A549 (cell line): ENCODE measurements around the gene PRMT9. TPM values are rescaled to one million over a fixed set of nuclear protein-coding genes. Genes with fewer than 3 reads are reported as not detected.

ENCODE experiments used
- ATAC-seq, 2 experiments: fragments of 200-7000 bp in 1 of 2; fragments of >200 bp in 1 of 2; cut with Nextera tagmentation in 1 of 2; cut with Tn5 transposase in 1 of 2; 3 replicates each; pipeline versions ENCODE4 v1.8.0 to v1.9.1; 2018 to 2020; ENCODE audit warnings: mild to moderate bottlenecking in 1 of 2, moderate library complexity in 1 of 2
- CTCF ChIA-PET: fragments of 300-600 bp; sonication (Branson Sonifier 250); formaldehyde crosslinking; extraction: SDS; loops from one replicate; lab custom pipeline; 2021; ENCODE audit warnings: antibody characterized with exemption, inconsistent platforms; lab: Yijun Ruan, JAX
- POLR2A ChIA-PET: fragments of 350-600 bp; formaldehyde crosslinking; extraction: SDS; loops from one replicate; lab custom pipeline; 2021; ENCODE audit warnings: antibody characterized with exemption, inconsistent platforms; lab: Yijun Ruan, JAX
- DNase-seq, 2 experiments: peaks; one replicate each; pipeline versions ENCODE4 v3.0.0 to v3.0.0-alpha.2; 2011 to 2016; ENCODE audit warnings: low read depth in 1 of 2, low spot score in 1 of 2
- FAIRE-seq: peaks from 2 replicates; lab custom pipeline; 2011; peaks lifted over from hg19 to GRCh38; lab: Jason Lieb, UNC
- H3K27ac ChIP-seq, 2 experiments: fragments of >200 bp; sonication (Bioruptor Twin); formaldehyde crosslinking; 3 replicates each; pipeline ENCODE4 v1.5.1; 2016 to 2017
- H3K4me1 ChIP-seq: fragments of >200 bp; sonication (Bioruptor Twin); formaldehyde crosslinking; 3 replicates; pipeline ENCODE4 v1.6.1; 2016
- H3K4me2 ChIP-seq: fragments of >200 bp; sonication (Bioruptor Twin); formaldehyde crosslinking; 3 replicates; pipeline ENCODE4 v1.6.1; 2016
- H3K4me3 ChIP-seq: fragments of >200 bp; sonication (Bioruptor Twin); formaldehyde crosslinking; 3 replicates; pipeline ENCODE4 v1.5.1; 2016
- H3K9me3 ChIP-seq: fragments of >200 bp; sonication (Bioruptor Twin); formaldehyde crosslinking; 3 replicates; pipeline ENCODE4 v1.6.1; 2016
- CBX2 ChIP-seq: fragments of 200-600 bp; sonication (generic); IDR thresholded peaks from 2 replicates; pipeline ENCODE4 v1.6.1; 2016; ENCODE audit warnings: low read depth, mild to moderate bottlenecking, borderline replicate concordance
- CHD2 ChIP-seq: fragments of 150-350 bp; IDR thresholded peaks from 2 replicates; pipeline ENCODE4 v1.6.1; 2014; ENCODE audit warnings: low read length; ENCODE audit not compliant: partially characterized antibody
- EHF ChIP-seq: fragments of 250-450 bp; sonication (Bioruptor Pico); IDR thresholded peaks from 2 replicates; pipeline ENCODE4 v1.5.0; 2020; ENCODE audit warnings: mild to moderate bottlenecking
- FOSB ChIP-seq: fragments of 250-450 bp; sonication (Bioruptor Pico); IDR thresholded peaks from 2 replicates; pipeline ENCODE4 v1.5.0; 2020; ENCODE audit warnings: mild to moderate bottlenecking, moderate library complexity
- FOSL2 ChIP-seq, 2 experiments: fragments of 450-650 bp in 1 of 2; fragments of >200 bp in 1 of 2; sonication (Bioruptor Twin) in 1 of 2; formaldehyde crosslinking; IDR thresholded peaks; 2 replicates each; pipeline versions ENCODE4 v1.5.0 to v1.6.1; 2016 to 2020; ENCODE audit warnings: mild to moderate bottlenecking in 1 of 2, moderate library complexity in 1 of 2
- GATA3 ChIP-seq: IDR thresholded peaks from 2 replicates; pipeline ENCODE4 v1.6.1; 2012; ENCODE audit warnings: borderline replicate concordance
- HDAC2 ChIP-seq: fragments of 200-600 bp; sonication (generic); IDR thresholded peaks from 2 replicates; pipeline ENCODE4 v1.6.1; 2016
- HOXB5 ChIP-seq: fragments of 250-450 bp; sonication (Bioruptor Pico); IDR thresholded peaks from 2 replicates; pipeline ENCODE4 v1.5.0; 2020; ENCODE audit warnings: mild to moderate bottlenecking, moderate library complexity
- JUN ChIP-seq, 2 experiments: fragments of >200 bp; sonication (Bioruptor Twin); formaldehyde crosslinking; IDR thresholded peaks; 2 replicates in 1 of 2; 3 replicates in 1 of 2; pipeline ENCODE4 v1.6.1; 2016 to 2017
- JUNB ChIP-seq: fragments of >200 bp; sonication (Bioruptor Twin); formaldehyde crosslinking; IDR thresholded peaks from 2 replicates; pipeline ENCODE4 v1.6.1; 2016
- MAZ ChIP-seq: fragments of 150-350 bp; IDR thresholded peaks from 2 replicates; pipeline ENCODE4 v1.6.1; 2014; ENCODE audit warnings: antibody characterized with exemption, low read depth, low read length, borderline replicate concordance
- MYC ChIP-seq: IDR thresholded peaks from 2 replicates; pipeline ENCODE4 v1.6.1; 2012; ENCODE audit warnings: mild to moderate bottlenecking, inconsistent platforms, low read length, improper control_type of control experiment, borderline replicate concordance
- NPAS2 ChIP-seq: fragments of 250-450 bp; sonication (Bioruptor Pico); IDR thresholded peaks from 2 replicates; pipeline ENCODE4 v1.8.0; 2022; ENCODE audit warnings: mild to moderate bottlenecking, moderate library complexity, borderline replicate concordance
- NR3C1 ChIP-seq: fragments of >200 bp; sonication (Bioruptor Twin); formaldehyde crosslinking; IDR thresholded peaks from 3 replicates; pipeline ENCODE4 v1.6.1; 2017
- PHF8 ChIP-seq: fragments of 200-600 bp; sonication (generic); IDR thresholded peaks from 2 replicates; pipeline ENCODE4 v1.6.1; 2016; ENCODE audit warnings: low read depth, mild to moderate bottlenecking, antibody characterized with exemption, moderate library complexity, borderline replicate concordance
- POLR2A ChIP-seq: IDR thresholded peaks from 2 replicates; pipeline ENCODE4 v1.6.1; 2012; ENCODE audit warnings: mild to moderate bottlenecking, low read length
- RAD21 ChIP-seq, 2 experiments: fragments of >200 bp in 1 of 2; sonication (Bioruptor Twin) in 1 of 2; formaldehyde crosslinking in 1 of 2; IDR thresholded peaks in 1 of 2; conservative IDR thresholded peaks in 1 of 2; 2 replicates in 1 of 2; 3 replicates in 1 of 2; pipeline ENCODE4 v1.6.1; 2012 to 2018; ENCODE audit warnings: inconsistent platforms in 1 of 2
- RARB ChIP-seq: fragments of 250-450 bp; sonication (Bioruptor Pico); IDR thresholded peaks from 2 replicates; pipeline ENCODE4 v1.8.0; 2021; ENCODE audit warnings: mild to moderate bottlenecking, moderate library complexity
- ZFP36 ChIP-seq: fragments of 450-650 bp; IDR thresholded peaks from 2 replicates; pipeline ENCODE4 v1.6.1; 2014; ENCODE audit warnings: borderline replicate concordance; ENCODE audit not compliant: partially characterized antibody
- WGBS: methylation state at CpG from one replicate; pipeline ENCODE4 v1.1.6; 2017; ENCODE audit errors: missing lambda C conversion rate; 5-methylcytosine and 5-hydroxymethylcytosine counted together
- polyA minus RNA-seq: library from RNA; depleted of rRNA, polyadenylated mRNA; stranded (reverse); fragments of >200 nt; gene quantifications from 2 replicates; pipeline ENCODE4 v1.2.3, GENCODE V29; 2011; rRNA and poly(A)+ RNA removed
- polyA plus RNA-seq, 4 experiments: library from polyadenylated mRNA; depleted of rRNA in 3 of 4; stranded (reverse); fragments of >200 nt; fragmentation: RNase III in 1 of 4; extraction: RNeasy Plus Mini Kit Qiagen cat#74134 plus additional on column Dnase treatment in 1 of 4; gene quantifications; 2 replicates in 3 of 4; 3 replicates in 1 of 4; pipeline ENCODE4 v1.2.3, GENCODE V29; 2011 to 2017
- TF ChIP-seq, protein P1 (sequence below): fragments of 250-450 bp; sonication (Bioruptor Pico); IDR thresholded peaks from 2 replicates; pipeline ENCODE4 v1.5.0; 2020; ENCODE audit warnings: low read depth, mild to moderate bottlenecking, moderate library complexity
- TF ChIP-seq, protein P2 (sequence below): fragments of >200 bp; sonication (Bioruptor Twin); formaldehyde crosslinking; IDR thresholded peaks from 2 replicates; pipeline ENCODE4 v1.6.1; 2016
- TF ChIP-seq, protein P3 (sequence below): fragments of 150-350 bp; IDR thresholded peaks from 2 replicates; pipeline ENCODE4 v1.6.1; 2014; ENCODE audit warnings: low read depth, mild to moderate bottlenecking, low read length
- TF ChIP-seq, protein P4 (sequence below): fragments of >200 bp; sonication (Bioruptor Twin); formaldehyde crosslinking; IDR thresholded peaks from 3 replicates; pipeline ENCODE4 v1.6.1; 2016
- TF ChIP-seq, protein P5 (sequence below): fragments of 450-650 bp; IDR thresholded peaks from 2 replicates; pipeline ENCODE4 v1.6.1; 2014; ENCODE audit warnings: antibody characterized with exemption

The PRMT9 gene
- polyA plus RNA-seq (2011; rRNA removed) (6.1 and 6.3 TPM in 2 replicates), polyA plus RNA-seq (2017; fragmentation: RNase III; extraction: RNeasy Plus Mini Kit Qiagen cat#74134 plus additional on column Dnase treatment) (2.8 to 3.0 TPM (median 3.0 TPM) in 3 replicates), polyA minus RNA-seq (2.8 TPM in 2 replicates)
- polyA plus RNA-seq (2012; cell fraction: cytosol; rRNA removed): 1.0 and 1.2 TPM in 2 replicates
- polyA plus RNA-seq (2012; cell fraction: nucleus; rRNA removed): 1.7 and 2.3 TPM in 2 replicates

DNA sequence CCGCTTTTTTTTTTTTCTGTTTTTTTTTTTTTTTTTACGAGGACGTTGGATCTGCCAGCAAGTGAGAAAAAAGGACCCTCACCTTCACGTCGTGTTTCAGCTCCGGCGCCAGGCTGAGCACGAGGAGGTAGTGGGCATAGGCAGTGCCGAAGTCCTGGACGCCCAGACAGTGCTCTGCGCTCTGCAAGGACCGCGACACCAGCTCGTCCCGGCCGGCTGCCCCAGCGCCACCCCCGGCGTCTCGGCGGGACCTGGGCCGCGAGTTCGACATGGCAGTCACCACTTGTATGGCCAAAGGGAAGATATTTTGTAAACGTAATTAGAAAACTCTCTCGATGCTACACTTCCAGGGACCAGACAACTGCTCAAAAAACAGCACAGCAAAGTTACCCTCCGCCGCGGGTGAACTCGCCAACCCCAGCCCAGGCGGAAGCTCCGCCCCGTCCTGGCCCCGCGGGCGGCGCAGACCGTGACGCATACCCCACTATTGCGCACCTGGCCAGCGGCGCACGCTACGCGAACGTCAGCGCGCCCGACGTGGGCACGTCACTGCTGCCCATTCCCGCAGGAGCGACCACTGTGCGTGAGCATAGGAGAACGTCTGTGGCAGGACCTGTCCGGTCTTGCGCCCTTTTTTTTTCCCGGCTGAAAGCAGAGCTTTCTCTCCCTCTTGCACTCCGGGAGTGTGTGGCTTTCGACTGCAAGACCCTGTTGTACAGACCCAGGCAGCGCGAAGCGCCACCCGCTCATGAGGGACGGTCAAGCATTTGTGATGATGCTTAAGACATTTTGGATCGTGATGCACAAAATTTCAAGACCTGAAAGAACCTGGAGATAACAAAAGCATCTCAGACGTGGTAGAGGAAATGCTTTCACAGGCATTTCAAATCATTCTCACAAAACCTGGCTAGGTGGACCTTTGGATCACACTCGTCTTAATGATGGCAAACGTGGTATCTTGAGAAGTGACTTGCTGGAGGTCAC is at the start of gene PRMT9:
TSS of gene PRMT9 (minus strand) at position 447 of the 984 bp plus-strand sequence. CDS start at position 271, 176 bp downstream.
- TF ChIP-seq MYC: no peak
- no peak for TF ChIP-seq NR3C1
- peak; percentile 96 for TF ChIP-seq POLR2A
- TF ChIP-seq, protein P1, sequence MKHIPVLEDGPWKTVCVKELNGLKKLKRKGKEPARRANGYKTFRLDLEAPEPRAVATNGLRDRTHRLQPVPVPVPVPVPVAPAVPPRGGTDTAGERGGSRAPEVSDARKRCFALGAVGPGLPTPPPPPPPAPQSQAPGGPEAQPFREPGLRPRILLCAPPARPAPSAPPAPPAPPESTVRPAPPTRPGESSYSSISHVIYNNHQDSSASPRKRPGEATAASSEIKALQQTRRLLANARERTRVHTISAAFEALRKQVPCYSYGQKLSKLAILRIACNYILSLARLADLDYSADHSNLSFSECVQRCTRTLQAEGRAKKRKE: no peak
- TF ChIP-seq, protein P2, sequence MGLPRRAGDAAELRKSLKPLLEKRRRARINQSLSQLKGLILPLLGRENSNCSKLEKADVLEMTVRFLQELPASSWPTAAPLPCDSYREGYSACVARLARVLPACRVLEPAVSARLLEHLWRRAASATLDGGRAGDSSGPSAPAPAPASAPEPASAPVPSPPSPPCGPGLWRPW: no peak
- no peak for TF ChIP-seq HDAC2
- no peak for TF ChIP-seq JUNB
- no peak for TF ChIP-seq NPAS2
- TF ChIP-seq MAZ: no peak
- no peak for TF ChIP-seq ZFP36
- no peak for TF ChIP-seq FOSB (CRISPR knock-in tag)
- TF ChIP-seq CHD2: no peak
- TF ChIP-seq PHF8: peak; percentile 24; the same call in 1 of the 2 replicates
- no peak for TF ChIP-seq FOSL2 (IDR thresholded peaks at IDR 0.05)
- TF ChIP-seq FOSL2 (CRISPR knock-in tag; IDR thresholded peaks at IDR 0.05): peak; percentile 73
- no peak for TF ChIP-seq RAD21 (conservative IDR thresholded peaks at IDR 0.05 in 1 of 2, IDR thresholded peaks at IDR 0.05 in 1 of 2)
- TF ChIP-seq, protein P3, sequence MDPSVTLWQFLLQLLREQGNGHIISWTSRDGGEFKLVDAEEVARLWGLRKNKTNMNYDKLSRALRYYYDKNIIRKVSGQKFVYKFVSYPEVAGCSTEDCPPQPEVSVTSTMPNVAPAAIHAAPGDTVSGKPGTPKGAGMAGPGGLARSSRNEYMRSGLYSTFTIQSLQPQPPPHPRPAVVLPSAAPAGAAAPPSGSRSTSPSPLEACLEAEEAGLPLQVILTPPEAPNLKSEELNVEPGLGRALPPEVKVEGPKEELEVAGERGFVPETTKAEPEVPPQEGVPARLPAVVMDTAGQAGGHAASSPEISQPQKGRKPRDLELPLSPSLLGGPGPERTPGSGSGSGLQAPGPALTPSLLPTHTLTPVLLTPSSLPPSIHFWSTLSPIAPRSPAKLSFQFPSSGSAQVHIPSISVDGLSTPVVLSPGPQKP: no peak
- TF ChIP-seq EHF (CRISPR knock-in tag): no peak
- peak; percentile 72 to 92 for TF ChIP-seq JUN (IDR thresholded peaks at IDR 0.05)
- TF ChIP-seq, protein P4, sequence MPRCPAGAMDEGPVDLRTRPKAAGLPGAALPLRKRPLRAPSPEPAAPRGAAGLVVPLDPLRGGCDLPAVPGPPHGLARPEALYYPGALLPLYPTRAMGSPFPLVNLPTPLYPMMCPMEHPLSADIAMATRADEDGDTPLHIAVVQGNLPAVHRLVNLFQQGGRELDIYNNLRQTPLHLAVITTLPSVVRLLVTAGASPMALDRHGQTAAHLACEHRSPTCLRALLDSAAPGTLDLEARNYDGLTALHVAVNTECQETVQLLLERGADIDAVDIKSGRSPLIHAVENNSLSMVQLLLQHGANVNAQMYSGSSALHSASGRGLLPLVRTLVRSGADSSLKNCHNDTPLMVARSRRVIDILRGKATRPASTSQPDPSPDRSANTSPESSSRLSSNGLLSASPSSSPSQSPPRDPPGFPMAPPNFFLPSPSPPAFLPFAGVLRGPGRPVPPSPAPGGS: peak; percentile 93; the same call in 2 of the 3 replicates
- TF ChIP-seq HOXB5 (CRISPR knock-in tag): no peak
- no peak for TF ChIP-seq CBX2
- TF ChIP-seq RARB (CRISPR knock-in tag): no peak
- TF ChIP-seq GATA3: no peak
- TF ChIP-seq, protein P5, sequence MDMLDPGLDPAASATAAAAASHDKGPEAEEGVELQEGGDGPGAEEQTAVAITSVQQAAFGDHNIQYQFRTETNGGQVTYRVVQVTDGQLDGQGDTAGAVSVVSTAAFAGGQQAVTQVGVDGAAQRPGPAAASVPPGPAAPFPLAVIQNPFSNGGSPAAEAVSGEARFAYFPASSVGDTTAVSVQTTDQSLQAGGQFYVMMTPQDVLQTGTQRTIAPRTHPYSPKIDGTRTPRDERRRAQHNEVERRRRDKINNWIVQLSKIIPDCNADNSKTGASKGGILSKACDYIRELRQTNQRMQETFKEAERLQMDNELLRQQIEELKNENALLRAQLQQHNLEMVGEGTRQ: no peak
- 4% methylated on average over 26 of the region's 69 CpGs for WGBS
- no peak for FAIRE-seq

More for the DNA sequence above, at the start of gene PRMT9:
- no peaks in the 10 kb centered on the region for H3K9me3 ChIP-seq
- peak within 1 kb of the TSS; percentile 82 for H3K4me2 ChIP-seq
- POLR2A ChIA-PET: interaction anchor here (0.6 to 1.8 kb wide), 12 partner anchors 9 to 526 kb away, joined by 3 to 13 read pairs (median 4); partner anchors contain the start of genes ARHGAP10 and TMEM184C
- ATAC-seq (peak; percentile 99 to 100), DNase-seq (peak; percentile 86 to 87)
- peak within 1 kb of the TSS; percentile 67 for H3K4me3 ChIP-seq
- H3K27ac ChIP-seq: peak within 1 kb of the TSS; percentile 84 to 90
- CTCF ChIA-PET: interaction anchor here (0.8 to 2.8 kb wide), 2 partner anchors 19 to 183 kb away, joined by 3 to 13 read pairs; no protein-coding TSS in a partner anchor
- 0 out of 3 replicates have a peak, but pooled peaks cover 3% of the 10 kb centered on the region for H3K4me1 ChIP-seq
